ENCODE results near the gene LPIN1. TPM values are rescaled to one million over a fixed set of nuclear protein-coding genes. Genes with fewer than 3 reads are reported as not detected.
A peak's percentile ranks its signal among the peaks of the same experiment; 100 is the strongest.

The LPIN1 gene
- total and polyA plus RNA-seq, 2 of the 8 experiments (the other 6 are each of a cell fraction or from before 2014, with no cell fraction given) = 4.3 to 9.8 TPM

GRCh38 chr2:11716689-11717321 is 29.6 kb upstream of the LPIN1 start (continued):
- no peak for TF ChIP-seq CHD7 (IDR thresholded peaks at IDR 0.05; ENCODE audit: insufficient replicate concordance, low read length)
- TF ChIP-seq CEBPB (IDR thresholded peaks at IDR 0.05; ENCODE audit: low read depth, low read length) = peak; percentile 74

Data from H1 (cell line).